OCI-LY1 (cell line): Measurements from ENCODE around the gene TAS2R30.

ENCODE experiments used
- H2AFZ ChIP-seq: fragments of 200-600 bp; sonication (generic), shearing (Covaris generic); 2 replicates; pipeline ENCODE4 v1.6.0; 2014; ENCODE audit warnings: antibody characterized with exemption, mild to moderate bottlenecking, low read length
- H3F3A ChIP-seq: fragments of 200-600 bp; sonication (generic), shearing (Covaris generic); 2 replicates; pipeline ENCODE4 v1.6.0; 2014; ENCODE audit warnings: mild to moderate bottlenecking, antibody characterized with exemption, low read length, moderate library complexity; ENCODE audit not compliant: insufficient read depth
- H3K27ac ChIP-seq: fragments of 200-600 bp; sonication (generic); 2 replicates; pipeline ENCODE4 v1.5.1; 2014; ENCODE audit warnings: low read length, mixed run types, mild to moderate bottlenecking, low read depth; ENCODE audit not compliant: poor library complexity, severe bottlenecking
- H3K27me3 ChIP-seq: fragments of 200-600 bp; sonication (generic); 2 replicates; pipeline ENCODE4 v1.6.0; 2014; ENCODE audit warnings: antibody characterized with exemption, mild to moderate bottlenecking, low read length, moderate library complexity; ENCODE audit not compliant: insufficient read depth
- H3K36me3 ChIP-seq: fragments of 200-600 bp; sonication (generic); 2 replicates; pipeline ENCODE4 v1.6.1; 2014; ENCODE audit warnings: mild to moderate bottlenecking, antibody characterized with exemption, low read length, moderate library complexity, mixed read lengths; ENCODE audit not compliant: insufficient read depth
- H3K4me1 ChIP-seq: fragments of 200-600 bp; sonication (generic); 2 replicates; pipeline ENCODE4 v1.5.1; 2014; ENCODE audit warnings: mild to moderate bottlenecking, low read length, moderate library complexity; ENCODE audit not compliant: insufficient read depth, severe bottlenecking
- H3K4me2 ChIP-seq: fragments of 200-600 bp; sonication (generic), shearing (Covaris generic); 2 replicates; pipeline ENCODE4 v1.6.1; 2014; ENCODE audit warnings: low read length
- H3K4me3 ChIP-seq: fragments of 200-600 bp; sonication (generic); 2 replicates; pipeline ENCODE4 v1.5.1; 2014; ENCODE audit warnings: low read length, low read depth, mild to moderate bottlenecking, mixed read lengths; ENCODE audit not compliant: poor library complexity, severe bottlenecking
- H3K79me2 ChIP-seq: fragments of 200-600 bp; shearing (Covaris generic); 2 replicates; pipeline ENCODE4 v1.6.1; 2016; ENCODE audit warnings: mixed run types, low read length, mixed read lengths; ENCODE audit not compliant: insufficient read depth
- H3K9ac ChIP-seq: fragments of 200-600 bp; sonication (generic), shearing (Covaris generic); 2 replicates; pipeline ENCODE4 v1.6.1; 2014; ENCODE audit warnings: mild to moderate bottlenecking, low read length, mixed read lengths
- H3K9me2 ChIP-seq: fragments of 200-600 bp; sonication (generic), shearing (Covaris generic); 2 replicates; pipeline ENCODE4 v1.6.1; 2014; ENCODE audit warnings: low read depth, mild to moderate bottlenecking, low read length, mixed read lengths
- H3K9me3 ChIP-seq: fragments of 200-600 bp; shearing (Covaris generic); 2 replicates; pipeline ENCODE4 v1.6.1; 2014; ENCODE audit warnings: low read length, mixed read lengths
- H4K20me1 ChIP-seq: fragments of 200-600 bp; sonication (generic), shearing (Covaris generic); 2 replicates; pipeline ENCODE4 v1.6.0; 2016; ENCODE audit warnings: mild to moderate bottlenecking, low read length; ENCODE audit not compliant: insufficient read depth
- EZH2 ChIP-seq: fragments of 200-600 bp; sonication (generic), shearing (Covaris generic); IDR thresholded peaks from 2 replicates; pipeline ENCODE4 v1.8.0; 2017; ENCODE audit warnings: borderline replicate concordance, mixed run types, mild to moderate bottlenecking, antibody characterized with exemption, low read length, moderate library complexity, mixed read lengths
- TF ChIP-seq, protein P1 (sequence below): fragments of 200-600 bp; sonication (generic), shearing (Covaris generic); IDR thresholded peaks from 2 replicates; pipeline ENCODE4 v1.5.1; 2017; ENCODE audit warnings: mild to moderate bottlenecking, antibody characterized with exemption, low read length, moderate library complexity, mixed read lengths

Gene TAS2R30

DNA sequence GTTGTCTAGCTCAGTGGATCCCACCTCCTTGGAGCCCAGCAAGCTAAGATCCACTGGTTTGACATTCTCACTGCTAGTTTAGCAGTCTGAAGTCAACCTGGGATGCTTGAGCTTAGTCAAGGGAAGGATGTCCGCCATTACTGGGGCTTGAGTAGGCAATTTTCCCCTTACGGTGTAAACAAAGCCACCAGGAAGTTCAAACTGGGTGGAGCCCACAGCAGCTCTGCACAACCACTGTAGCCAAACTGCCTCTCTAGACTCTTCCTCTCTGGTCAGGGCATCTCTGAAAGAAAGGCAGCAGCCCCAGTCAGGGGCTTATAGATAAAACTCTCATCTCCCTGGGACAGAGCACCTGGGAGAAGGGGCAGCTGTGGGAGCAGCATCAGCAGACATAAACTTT lies 25.6 kb downstream of the TAS2R30 start:
- TF ChIP-seq, protein P1, sequence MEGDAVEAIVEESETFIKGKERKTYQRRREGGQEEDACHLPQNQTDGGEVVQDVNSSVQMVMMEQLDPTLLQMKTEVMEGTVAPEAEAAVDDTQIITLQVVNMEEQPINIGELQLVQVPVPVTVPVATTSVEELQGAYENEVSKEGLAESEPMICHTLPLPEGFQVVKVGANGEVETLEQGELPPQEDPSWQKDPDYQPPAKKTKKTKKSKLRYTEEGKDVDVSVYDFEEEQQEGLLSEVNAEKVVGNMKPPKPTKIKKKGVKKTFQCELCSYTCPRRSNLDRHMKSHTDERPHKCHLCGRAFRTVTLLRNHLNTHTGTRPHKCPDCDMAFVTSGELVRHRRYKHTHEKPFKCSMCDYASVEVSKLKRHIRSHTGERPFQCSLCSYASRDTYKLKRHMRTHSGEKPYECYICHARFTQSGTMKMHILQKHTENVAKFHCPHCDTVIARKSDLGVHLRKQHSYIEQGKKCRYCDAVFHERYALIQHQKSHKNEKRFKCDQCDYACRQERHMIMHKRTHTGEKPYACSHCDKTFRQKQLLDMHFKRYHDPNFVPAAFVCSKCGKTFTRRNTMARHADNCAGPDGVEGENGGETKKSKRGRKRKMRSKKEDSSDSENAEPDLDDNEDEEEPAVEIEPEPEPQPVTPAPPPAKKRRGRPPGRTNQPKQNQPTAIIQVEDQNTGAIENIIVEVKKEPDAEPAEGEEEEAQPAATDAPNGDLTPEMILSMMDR: no peak
- no peak for TF ChIP-seq EZH2
- H3K9ac ChIP-seq: no peak overlapping the region
- H3K9me2 ChIP-seq: no peaks in the 10 kb centered on the region
- no peaks in the 10 kb centered on the region for H3F3A ChIP-seq
- no peak overlapping the region for H3K4me3 ChIP-seq
- H3K36me3 ChIP-seq: peaks cover 8% of the 10 kb centered on the region
- no peak overlapping the region for H3K27ac ChIP-seq
- no peaks in the 10 kb centered on the region for H3K4me1 ChIP-seq
- no peak overlapping the region for H2AFZ ChIP-seq
- no peak overlapping the region for H3K4me2 ChIP-seq
- no peaks in the 10 kb centered on the region for H3K9me3 ChIP-seq
- peaks cover 13% of the 10 kb centered on the region for H3K79me2 ChIP-seq
- H3K27me3 ChIP-seq: no peaks in the 10 kb centered on the region
- no peaks in the 10 kb centered on the region for H4K20me1 ChIP-seq

DNA sequence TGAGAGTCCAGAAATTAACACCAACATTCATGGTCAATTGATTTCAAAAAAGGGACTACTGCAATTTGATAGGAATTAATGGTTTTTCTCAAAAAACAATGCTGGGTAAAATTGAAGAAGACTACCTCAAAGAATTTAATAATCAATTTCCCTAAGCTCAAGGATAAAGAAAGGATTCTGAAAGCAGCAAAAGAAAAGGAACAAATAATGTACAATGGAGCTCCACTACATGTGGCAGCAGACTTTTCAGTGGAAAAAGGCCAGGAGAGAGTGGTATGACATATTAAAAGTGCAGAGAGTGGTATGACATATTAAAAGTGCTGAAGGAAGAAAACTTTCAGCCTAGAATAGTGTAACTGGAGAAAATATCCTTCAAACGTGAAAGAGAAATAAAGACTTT lies 26.7 kb downstream of the TAS2R30 start:
- Histone ChIP-seq H2AFZ (no peak overlapping the region), H3K9ac (no peak overlapping the region), H3K4me1 (no peaks in the 10 kb centered on the region), H3K79me2 (peaks cover 10% of the 10 kb centered on the region; the same call in 1 of the 2 replicates), H3K9me2 (no peaks in the 10 kb centered on the region), H3K36me3 (peaks cover 8% of the 10 kb centered on the region), H3K27ac (no peak overlapping the region), H3K4me2 (no peak overlapping the region), H4K20me1 (no peaks in the 10 kb centered on the region), H3K27me3 (no peaks in the 10 kb centered on the region), H3K4me3 (no peak overlapping the region), H3F3A (no peaks in the 10 kb centered on the region), H3K9me3 (no peaks in the 10 kb centered on the region)
- TF ChIP-seq, protein P1: no peak
- no peak for TF ChIP-seq EZH2

DNA sequence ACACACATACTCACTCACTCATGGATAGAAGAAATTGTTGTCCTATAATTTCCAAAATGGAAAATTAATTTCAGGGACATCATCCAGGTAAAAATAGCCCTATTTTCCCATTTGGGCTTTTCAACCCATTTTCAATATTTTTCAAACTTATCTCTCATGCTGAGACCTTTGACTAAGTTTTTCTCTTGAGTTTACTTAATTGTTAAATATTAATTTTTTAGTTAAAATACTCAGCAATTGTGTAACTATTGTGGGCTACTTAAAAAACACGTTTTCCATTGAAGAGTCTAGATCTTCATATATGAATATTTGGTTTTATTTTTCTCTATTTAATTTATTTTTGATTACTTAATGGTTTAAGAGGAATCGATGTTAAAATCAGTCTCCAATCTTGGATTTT lies 28.2 kb downstream of the TAS2R30 start:
- Histone ChIP-seq H3K9me2 (no peaks in the 10 kb centered on the region), H2AFZ (no peak overlapping the region), H3K9ac (no peak overlapping the region), H3K4me2 (no peak overlapping the region), H3K36me3 (peaks cover 8% of the 10 kb centered on the region), H3K4me1 (no peaks in the 10 kb centered on the region), H3K4me3 (no peak overlapping the region), H3K9me3 (no peaks in the 10 kb centered on the region), H3K27me3 (no peaks in the 10 kb centered on the region), H3K79me2 (peaks cover 14% of the 10 kb centered on the region; the same call in 1 of the 2 replicates), H3F3A (no peaks in the 10 kb centered on the region), H3K27ac (no peak overlapping the region), H4K20me1 (no peaks in the 10 kb centered on the region)
- no peak for TF ChIP-seq EZH2
- TF ChIP-seq, protein P1: no peak
